D341Med (cell line): ENCODE data around the gene CHST7.
A peak's percentile ranks its signal among the peaks of the same experiment; 100 is the strongest.
"Not testable (repeated sequence)": the region's sequence is repeated elsewhere in the genome, so short reads cannot be mapped to it uniquely, and the experiment has no call there.

Experiments
- DNase-seq: peaks from one replicate; pipeline ENCODE4 v3.0.0; 2012; ENCODE audit warnings: low spot score

The CHST7 gene

GRCh38 chrX:46573331-46573891 is at the start of gene CHST7:
TSS of gene CHST7 (plus strand) at chrX:46573765. CDS start at chrX:46573932, 167 bp downstream.
- peak; percentile 87 for DNase-seq

GRCh38 chrX:46528640-46529039 is 44.9 kb upstream of the CHST7 start:
- not testable (repeated sequence) for DNase-seq

GRCh38 chrX:46529740-46530403 is 43.7 kb upstream of the CHST7 start:
- DNase-seq: not testable (repeated sequence)

GRCh38 chrX:46530404-46530908 is 43.1 kb upstream of the CHST7 start:
- DNase-seq: not testable (repeated sequence)

- no peak for DNase-seq
Measured at GRCh38 chrX:46531442-46531841, 42.1 kb upstream of the CHST7 start.

- DNase-seq: no peak
Measured at GRCh38 chrX:46543441-46543840, 30.1 kb upstream of the CHST7 start.

GRCh38 chrX:46544527-46544926 is 29.0 kb upstream of the CHST7 start:
- DNase-seq: not testable (repeated sequence)

- peak; percentile 90 for DNase-seq
Measured at GRCh38 chrX:46545111-46546005, 28.2 kb upstream of the CHST7 start, which contains the start of gene ZNF674. TSS of gene ZNF674 (minus strand) at chrX:46545421. CDS start at chrX:46542087, 3,334 bp downstream.

- no peak for DNase-seq
Measured at GRCh38 chrX:46547857-46548256, 25.7 kb upstream of the CHST7 start.

- no peak for DNase-seq
Measured at GRCh38 chrX:46549914-46550313, 23.7 kb upstream of the CHST7 start.

- DNase-seq: no peak
Measured at GRCh38 chrX:46551494-46552128, 22.0 kb upstream of the CHST7 start.

- DNase-seq: no peak
Measured at GRCh38 chrX:46553935-46554334, 19.6 kb upstream of the CHST7 start.

GRCh38 chrX:46554942-46555341 is 18.6 kb upstream of the CHST7 start:
- no peak for DNase-seq

- DNase-seq: no peak
Measured at GRCh38 chrX:46559062-46559461, 14.5 kb upstream of the CHST7 start.

- DNase-seq: no peak
Measured at GRCh38 chrX:46561824-46562657, 11.5 kb upstream of the CHST7 start.

- DNase-seq: no peak
Measured at GRCh38 chrX:46567388-46567787, 6.2 kb upstream of the CHST7 start.

- DNase-seq: no peak
Measured at GRCh38 chrX:46569621-46570020, 3.9 kb upstream of the CHST7 start.

GRCh38 chrX:46571423-46572339 is 1.9 kb upstream of the CHST7 start:
- DNase-seq: no peak

GRCh38 chrX:46572340-46572936 is 1.1 kb upstream of the CHST7 start:
- no peak for DNase-seq
